ACC112 (cell line): ENCODE measurements around the gene RASGRP1.

Experiments used
- H2AFZ ChIP-seq: fragments of 200-600 bp; sonication (generic); one replicate; pipeline ENCODE4 v1.6.0; 2017; ENCODE audit warnings: antibody characterized with exemption, low read length; ENCODE audit not compliant: unreplicated experiment
- H3K27ac ChIP-seq: fragments of 200-600 bp; sonication (generic); 2 replicates; pipeline ENCODE4 v1.5.1; 2014; ENCODE audit warnings: low read depth, mild to moderate bottlenecking, antibody characterized with exemption, low read length, moderate library complexity
- H3K27me3 ChIP-seq: fragments of 200-600 bp; sonication (generic); 2 replicates; pipeline ENCODE4 v1.6.1; 2014; ENCODE audit warnings: mild to moderate bottlenecking, antibody characterized with exemption, low read length, moderate library complexity, mixed read lengths; ENCODE audit not compliant: insufficient read depth
- H3K36me3 ChIP-seq: fragments of 200-600 bp; sonication (generic); 2 replicates; pipeline ENCODE4 v1.6.1; 2016; ENCODE audit warnings: mild to moderate bottlenecking, antibody characterized with exemption, low read length, moderate library complexity, mixed read lengths; ENCODE audit not compliant: insufficient read depth
- H3K4me1 ChIP-seq: fragments of 200-600 bp; sonication (generic); one replicate; pipeline ENCODE4 v1.6.1; 2016; ENCODE audit warnings: low read length, mixed read lengths; ENCODE audit not compliant: insufficient read depth, unreplicated experiment, control insufficient read depth
- H3K4me3 ChIP-seq: fragments of 200-600 bp; sonication (generic); 2 replicates; pipeline ENCODE4 v1.5.1; 2014; ENCODE audit warnings: mild to moderate bottlenecking, low read depth, low read length
- H3K79me2 ChIP-seq: fragments of 200-600 bp; sonication (generic); one replicate; pipeline ENCODE4 v1.6.0; 2016; ENCODE audit warnings: low read length; ENCODE audit not compliant: control insufficient read depth, unreplicated experiment, insufficient read depth

Gene RASGRP1

GRCh38 chr15:38554354-38554753 is 10.3 kb downstream of the RASGRP1 start:
- Histone ChIP-seq H2AFZ (no peak overlapping the region), H3K4me3 (no peak overlapping the region), H3K27me3 (peaks cover 14% of the 10 kb centered on the region; the same call in 1 of the 2 replicates), H3K36me3 (no peaks in the 10 kb centered on the region), H3K27ac (no peak overlapping the region), H3K79me2 (no peaks in the 10 kb centered on the region), H3K4me1 (peaks cover under 1% of the 10 kb centered on the region)

DNA sequence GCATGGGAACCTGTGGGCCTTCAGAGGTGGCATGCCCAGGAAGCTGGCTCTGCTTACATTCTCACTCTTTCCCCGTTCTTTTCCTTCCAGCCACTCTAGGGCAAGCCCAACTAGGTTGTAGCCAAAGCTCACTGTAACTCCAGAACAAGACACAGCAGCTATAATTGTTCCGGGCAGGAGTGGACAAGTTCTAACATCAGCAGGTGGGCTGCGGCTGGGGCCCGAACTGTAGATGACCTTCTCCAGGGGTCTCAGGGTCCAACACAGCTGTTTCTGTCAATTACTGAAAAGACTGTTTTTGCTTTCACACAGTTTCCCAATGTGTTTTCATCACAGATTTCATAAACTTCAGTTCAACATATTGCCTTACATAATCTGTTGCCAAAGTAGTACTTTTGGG is 11.5 kb downstream of the RASGRP1 start:
- Histone ChIP-seq H3K27me3 (0 out of 2 replicates have a peak, but pooled peaks cover 4% of the 10 kb centered on the region), H3K4me3 (no peak overlapping the region), H3K4me1 (peaks cover 5% of the 10 kb centered on the region), H2AFZ (no peak overlapping the region), H3K27ac (no peak overlapping the region), H3K36me3 (no peaks in the 10 kb centered on the region), H3K79me2 (no peaks in the 10 kb centered on the region)

DNA sequence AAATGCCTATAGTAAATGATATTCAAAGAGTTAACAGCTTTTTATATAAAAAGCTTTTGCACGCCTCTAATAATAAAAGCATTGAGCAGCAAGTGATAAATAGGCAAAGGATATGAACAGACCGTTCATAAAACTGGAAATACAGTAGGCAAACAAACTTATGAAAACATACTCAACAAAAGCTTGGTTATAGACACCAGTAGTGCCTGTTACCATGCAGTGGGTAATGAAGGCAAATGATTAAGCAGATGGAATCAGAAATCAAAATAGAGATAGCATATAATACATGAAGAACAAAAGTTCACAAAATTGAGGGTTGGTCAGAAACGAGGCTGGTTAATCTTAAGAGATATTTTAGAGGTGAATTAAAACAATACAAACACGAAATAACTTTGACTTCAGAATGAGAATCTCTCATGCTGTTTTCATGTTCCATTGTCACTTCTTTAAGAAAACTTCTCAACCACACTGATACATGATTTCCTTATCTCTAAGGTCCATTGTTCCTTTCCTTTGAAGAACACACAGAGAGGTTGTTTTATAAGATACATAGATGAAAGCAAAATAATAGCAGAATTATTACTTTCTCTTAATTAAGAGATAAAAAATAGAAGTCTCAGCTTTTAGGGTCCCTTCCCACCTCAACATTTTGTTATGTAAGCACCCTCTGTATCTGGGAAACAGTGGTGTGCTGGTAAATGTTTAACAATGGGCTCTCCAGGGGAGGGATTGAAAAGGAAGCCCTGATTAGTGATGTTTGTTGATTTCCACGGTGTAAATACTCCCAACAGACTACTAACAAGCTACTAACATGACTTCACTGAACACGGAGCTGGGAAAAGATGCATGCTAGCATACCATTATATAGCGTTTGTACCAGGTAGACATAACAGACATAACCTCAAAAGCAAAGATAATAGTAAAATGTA is 12.6 kb downstream of the RASGRP1 start:
- Histone ChIP-seq H3K27ac (no peak overlapping the region), H3K4me3 (no peak overlapping the region), H3K4me1 (peaks cover 5% of the 10 kb centered on the region), H3K27me3 (0 out of 2 replicates have a peak, but pooled peaks cover 2% of the 10 kb centered on the region), H3K36me3 (no peaks in the 10 kb centered on the region), H3K79me2 (no peaks in the 10 kb centered on the region), H2AFZ (no peak overlapping the region)

DNA sequence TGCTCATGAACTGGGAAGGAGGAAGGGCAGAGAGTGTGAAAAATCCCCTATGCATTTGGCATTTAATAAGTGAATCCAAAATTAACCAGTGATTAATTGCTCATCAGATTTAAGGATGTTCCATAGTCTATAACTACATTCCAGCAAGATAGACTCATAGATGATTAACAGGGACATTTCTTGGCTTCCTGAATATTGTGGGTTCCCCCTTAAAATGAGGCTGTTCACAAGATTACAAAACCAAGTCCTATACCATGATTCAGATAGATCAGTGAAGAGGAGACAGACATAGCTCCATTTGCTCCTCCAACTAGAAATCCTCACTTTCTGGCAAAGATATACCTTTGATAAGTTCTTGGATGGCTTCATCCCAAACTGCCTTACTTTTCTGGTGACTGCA is 15.4 kb downstream of the RASGRP1 start:
- no peaks in the 10 kb centered on the region for H3K36me3 ChIP-seq
- no peak overlapping the region for H3K4me3 ChIP-seq
- peaks cover 5% of the 10 kb centered on the region for H3K4me1 ChIP-seq
- no peak overlapping the region for H3K27ac ChIP-seq
- H3K27me3 ChIP-seq = no peaks in the 10 kb centered on the region
- H3K79me2 ChIP-seq = no peaks in the 10 kb centered on the region
- H2AFZ ChIP-seq = no peak overlapping the region

DNA sequence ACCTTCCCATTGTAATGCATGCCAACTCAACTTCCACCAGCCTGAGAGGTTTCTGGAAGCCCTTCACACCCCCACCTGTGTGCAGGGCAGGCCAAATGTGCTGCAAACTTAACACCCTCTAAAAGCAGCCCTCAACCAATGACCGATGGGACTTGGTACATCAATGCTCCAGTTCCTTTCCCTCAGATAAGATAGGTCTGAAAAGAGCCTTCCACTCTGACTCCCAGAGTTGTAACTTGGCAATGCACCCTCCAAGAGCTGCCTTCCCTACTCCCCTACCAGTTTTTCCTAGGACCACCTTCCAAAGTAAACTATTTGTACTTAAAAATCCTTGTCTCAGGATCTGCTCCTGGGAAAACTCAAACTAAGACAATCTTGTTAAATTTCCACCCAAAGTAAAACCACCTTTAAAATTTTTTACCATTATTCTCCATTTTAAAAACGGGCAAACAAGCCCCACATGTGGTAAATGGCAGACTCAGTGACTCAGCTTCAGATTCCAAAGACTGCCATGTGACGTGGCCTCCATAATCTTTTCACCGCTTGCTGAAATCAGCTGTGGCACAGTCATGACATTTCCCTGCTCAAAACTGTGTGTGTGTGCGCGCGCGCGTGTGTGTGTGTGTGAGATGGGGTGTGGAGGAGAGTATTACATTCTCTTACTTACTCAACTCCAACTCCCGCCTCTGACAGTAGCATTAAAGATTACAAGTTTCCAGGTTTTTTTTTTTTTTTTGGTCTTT is 17.2 kb downstream of the RASGRP1 start:
- Histone ChIP-seq H3K27me3 (no peaks in the 10 kb centered on the region), H3K27ac (no peak overlapping the region), H3K4me3 (no peak overlapping the region), H3K79me2 (no peaks in the 10 kb centered on the region), H3K4me1 (peaks cover 5% of the 10 kb centered on the region), H3K36me3 (no peaks in the 10 kb centered on the region), H2AFZ (no peak overlapping the region)

DNA sequence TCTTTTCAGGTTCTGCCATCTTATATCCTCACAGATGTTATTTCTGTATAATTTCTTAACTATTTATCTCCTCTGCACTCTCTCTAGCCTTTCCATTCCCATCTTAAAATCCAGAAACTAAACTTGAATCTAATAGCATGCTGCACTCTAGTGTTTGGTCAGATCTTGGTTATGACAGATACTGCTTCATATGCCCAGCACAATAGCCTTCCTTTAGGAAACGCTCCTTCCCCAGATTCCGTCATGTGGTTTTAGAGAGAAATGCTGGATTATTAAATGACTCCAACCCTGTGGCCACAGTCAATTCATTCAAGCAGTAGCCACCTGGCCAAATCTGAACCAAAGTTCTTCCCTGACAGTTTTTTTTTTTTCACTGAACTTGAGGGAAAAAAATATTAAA is 19.4 kb downstream of the RASGRP1 start:
- no peaks in the 10 kb centered on the region for H3K79me2 ChIP-seq
- no peaks in the 10 kb centered on the region for H3K36me3 ChIP-seq
- no peak overlapping the region for H3K27ac ChIP-seq
- no peak overlapping the region for H3K4me3 ChIP-seq
- H3K4me1 ChIP-seq = peaks cover 5% of the 10 kb centered on the region
- no peaks in the 10 kb centered on the region for H3K27me3 ChIP-seq
- H2AFZ ChIP-seq = no peak overlapping the region

DNA sequence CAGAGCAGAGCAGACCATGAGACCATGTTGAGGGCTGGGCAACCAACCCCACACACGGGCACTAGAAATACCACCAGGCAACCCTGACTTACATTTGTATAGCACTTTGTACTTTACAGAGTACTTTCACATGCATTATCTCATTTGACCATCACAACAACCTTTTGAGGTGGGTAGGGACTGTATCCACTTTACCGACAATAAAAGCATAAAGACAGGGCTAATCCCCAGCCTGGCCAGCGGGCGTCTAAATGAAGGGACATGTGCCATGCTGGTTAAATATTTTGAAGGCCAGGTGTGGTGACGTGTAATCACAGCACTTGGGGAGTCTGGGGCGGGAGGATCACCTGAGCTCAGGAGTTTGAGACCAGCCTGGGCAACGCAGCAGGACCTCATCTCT is 23.6 kb downstream of the RASGRP1 start:
- Histone ChIP-seq H3K79me2 (no peaks in the 10 kb centered on the region), H2AFZ (no peak overlapping the region), H3K27me3 (no peaks in the 10 kb centered on the region), H3K4me3 (no peak overlapping the region), H3K27ac (no peak overlapping the region), H3K36me3 (no peaks in the 10 kb centered on the region), H3K4me1 (peaks cover 9% of the 10 kb centered on the region)

DNA sequence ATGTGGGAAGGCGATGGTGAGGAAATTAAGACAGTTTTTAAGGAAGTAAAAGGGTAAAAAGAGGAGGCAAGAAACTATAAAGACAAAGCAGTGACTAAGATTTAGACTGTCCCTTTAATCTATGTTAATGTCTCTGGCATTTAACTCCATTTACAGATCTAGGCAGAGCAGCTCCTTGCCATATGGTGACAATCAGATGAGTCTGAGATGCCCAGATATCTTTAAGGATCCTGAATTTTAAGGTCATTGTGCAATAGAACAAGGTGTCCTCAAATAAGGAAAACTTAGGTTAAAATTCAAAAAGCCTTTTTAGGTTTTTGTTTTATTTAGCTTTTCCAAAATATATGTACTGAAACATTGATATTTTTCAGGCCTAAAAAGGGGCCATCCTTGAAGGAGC is 24.1 kb downstream of the RASGRP1 start:
- Histone ChIP-seq H3K4me1 (peaks cover 15% of the 10 kb centered on the region), H3K79me2 (no peaks in the 10 kb centered on the region), H3K27ac (no peak overlapping the region), H3K36me3 (no peaks in the 10 kb centered on the region), H3K4me3 (no peak overlapping the region), H3K27me3 (no peaks in the 10 kb centered on the region), H2AFZ (no peak overlapping the region)

GRCh38 chr15:38539008-38539343 is 25.6 kb downstream of the RASGRP1 start:
- no peaks in the 10 kb centered on the region for H3K27me3 ChIP-seq
- no peaks in the 10 kb centered on the region for H3K36me3 ChIP-seq
- no peaks in the 10 kb centered on the region for H3K79me2 ChIP-seq
- H3K4me3 ChIP-seq = no peak overlapping the region
- no peak overlapping the region for H2AFZ ChIP-seq
- H3K4me1 ChIP-seq = peaks cover 18% of the 10 kb centered on the region
- no peak overlapping the region for H3K27ac ChIP-seq

GRCh38 chr15:38538328-38539007 is 26.1 kb downstream of the RASGRP1 start:
- no peak overlapping the region for H3K27ac ChIP-seq
- no peak overlapping the region for H3K4me3 ChIP-seq
- H3K36me3 ChIP-seq = no peaks in the 10 kb centered on the region
- H2AFZ ChIP-seq = no peak overlapping the region
- no peaks in the 10 kb centered on the region for H3K27me3 ChIP-seq
- peaks cover 18% of the 10 kb centered on the region for H3K4me1 ChIP-seq
- H3K79me2 ChIP-seq = no peaks in the 10 kb centered on the region
